ENCODE measurements around the gene MTX2. TPM values are rescaled to one million over a fixed set of nuclear protein-coding genes. Genes with fewer than 3 reads are reported as not detected.

The MTX2 gene
- total RNA-seq, 3 donors from 2014 or later: 19.7 to 27.2 (median 23.6) TPM

- Histone ChIP-seq H3K4me3 (no peak overlapping the region), H3K27me3 (no peaks in the 10 kb centered on the region), H3K36me3 (no peaks in the 10 kb centered on the region), H3K4me1 (no peaks in the 10 kb centered on the region), H3K9me3 (no peaks in the 10 kb centered on the region), H3K27ac (no peak overlapping the region)
- no peak for TF ChIP-seq POLR2A (IDR thresholded peaks at IDR 0.05)
- TF ChIP-seq, protein P1, sequence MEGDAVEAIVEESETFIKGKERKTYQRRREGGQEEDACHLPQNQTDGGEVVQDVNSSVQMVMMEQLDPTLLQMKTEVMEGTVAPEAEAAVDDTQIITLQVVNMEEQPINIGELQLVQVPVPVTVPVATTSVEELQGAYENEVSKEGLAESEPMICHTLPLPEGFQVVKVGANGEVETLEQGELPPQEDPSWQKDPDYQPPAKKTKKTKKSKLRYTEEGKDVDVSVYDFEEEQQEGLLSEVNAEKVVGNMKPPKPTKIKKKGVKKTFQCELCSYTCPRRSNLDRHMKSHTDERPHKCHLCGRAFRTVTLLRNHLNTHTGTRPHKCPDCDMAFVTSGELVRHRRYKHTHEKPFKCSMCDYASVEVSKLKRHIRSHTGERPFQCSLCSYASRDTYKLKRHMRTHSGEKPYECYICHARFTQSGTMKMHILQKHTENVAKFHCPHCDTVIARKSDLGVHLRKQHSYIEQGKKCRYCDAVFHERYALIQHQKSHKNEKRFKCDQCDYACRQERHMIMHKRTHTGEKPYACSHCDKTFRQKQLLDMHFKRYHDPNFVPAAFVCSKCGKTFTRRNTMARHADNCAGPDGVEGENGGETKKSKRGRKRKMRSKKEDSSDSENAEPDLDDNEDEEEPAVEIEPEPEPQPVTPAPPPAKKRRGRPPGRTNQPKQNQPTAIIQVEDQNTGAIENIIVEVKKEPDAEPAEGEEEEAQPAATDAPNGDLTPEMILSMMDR (IDR thresholded peaks at IDR 0.05): no peak
- TF ChIP-seq POLR2AphosphoS5 (IDR thresholded peaks at IDR 0.05): no peak
- intact Hi-C loops (cut with DNase I; ENCODE audit: low total_unique reads): no loop called here
- no peak for DNase-seq (ENCODE audit: low spot score in 2 of 2)
These were observed 48.4 kb downstream of the MTX2 start for GRCh38 chr2:176317623-176318065.

GRCh38 chr2:176321916-176322315, 52.7 kb downstream of the MTX2 start:
- TF ChIP-seq, protein P1 (IDR thresholded peaks at IDR 0.05): no peak
- no peak for TF ChIP-seq POLR2A (IDR thresholded peaks at IDR 0.05)
- TF ChIP-seq POLR2AphosphoS5 (IDR thresholded peaks at IDR 0.05): no peak
- no peak overlapping the region for H3K27ac ChIP-seq
- H3K27me3 ChIP-seq: no peaks in the 10 kb centered on the region
- no peaks in the 10 kb centered on the region for H3K4me1 ChIP-seq
- no peaks in the 10 kb centered on the region for H3K36me3 ChIP-seq
- no peak for DNase-seq (ENCODE audit: low spot score in 2 of 2)
- H3K4me3 ChIP-seq: no peak overlapping the region
- no peaks in the 10 kb centered on the region for H3K9me3 ChIP-seq
- intact Hi-C loops (cut with DNase I; ENCODE audit: low total_unique reads): no loop called here

DNA sequence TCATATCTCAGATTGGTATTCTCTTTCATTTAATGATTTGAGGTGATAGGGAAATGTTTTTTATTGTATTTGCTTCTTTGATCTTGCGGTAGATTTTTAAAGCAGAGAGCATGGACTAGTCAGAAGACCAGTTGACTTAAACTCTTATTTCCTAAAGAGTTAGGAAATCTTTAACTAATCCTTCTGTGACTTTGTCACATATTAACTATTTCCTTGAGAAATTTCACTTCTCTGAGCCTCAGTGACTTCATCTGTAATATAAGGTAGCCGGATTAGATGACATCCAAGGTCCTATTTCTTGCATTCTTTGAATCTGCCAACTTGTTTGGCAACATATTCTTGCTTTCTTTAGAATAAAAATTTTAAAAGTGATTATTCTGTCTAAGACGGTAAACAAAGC, 55.6 kb downstream of the MTX2 start:
- intact Hi-C loops (cut with DNase I; ENCODE audit: low total_unique reads): no loop called here

GRCh38 chr2:176325732-176326131, 56.5 kb downstream of the MTX2 start:
- intact Hi-C loops (cut with DNase I; ENCODE audit: low total_unique reads): no loop called here
- Histone ChIP-seq H3K4me1 (no peaks in the 10 kb centered on the region), H3K9me3 (no peaks in the 10 kb centered on the region), H3K4me3 (no peak overlapping the region), H3K36me3 (no peaks in the 10 kb centered on the region), H3K27ac (no peak overlapping the region), H3K27me3 (no peaks in the 10 kb centered on the region)
- no peak for DNase-seq (ENCODE audit: low spot score in 2 of 2)
- TF ChIP-seq POLR2AphosphoS5 (IDR thresholded peaks at IDR 0.05): no peak
- TF ChIP-seq, protein P1 (IDR thresholded peaks at IDR 0.05): no peak
- no peak for TF ChIP-seq POLR2A (IDR thresholded peaks at IDR 0.05)

More for the DNA sequence above, 55.6 kb downstream of the MTX2 start:
- no peaks in the 10 kb centered on the region for H3K27me3 ChIP-seq
- H3K4me3 ChIP-seq: no peak overlapping the region
- H3K4me1 ChIP-seq: no peaks in the 10 kb centered on the region
- H3K9me3 ChIP-seq: no peaks in the 10 kb centered on the region
- no peaks in the 10 kb centered on the region for H3K36me3 ChIP-seq
- no peak for TF ChIP-seq POLR2A (IDR thresholded peaks at IDR 0.05)
- no peak for TF ChIP-seq POLR2AphosphoS5 (IDR thresholded peaks at IDR 0.05)
- TF ChIP-seq, protein P1 (IDR thresholded peaks at IDR 0.05): no peak
- no peak overlapping the region for H3K27ac ChIP-seq
- no peak for DNase-seq (ENCODE audit: low spot score in 2 of 2)

- no peak overlapping the region for H3K27ac ChIP-seq
- intact Hi-C loops (cut with DNase I; ENCODE audit: low total_unique reads): no loop called here
- no peak overlapping the region for H3K4me3 ChIP-seq
- TF ChIP-seq, protein P1 (IDR thresholded peaks at IDR 0.05): no peak
- TF ChIP-seq POLR2A (IDR thresholded peaks at IDR 0.05): no peak
- TF ChIP-seq POLR2AphosphoS5 (IDR thresholded peaks at IDR 0.05): no peak
- H3K4me1 ChIP-seq: no peaks in the 10 kb centered on the region
- H3K27me3 ChIP-seq: no peaks in the 10 kb centered on the region
- DNase-seq (ENCODE audit: low spot score in 2 of 2): no peak
- no peaks in the 10 kb centered on the region for H3K9me3 ChIP-seq
- H3K36me3 ChIP-seq: no peaks in the 10 kb centered on the region
These were observed 58.9 kb downstream of the MTX2 start for GRCh38 chr2:176328149-176328548.
